Tibial nerve (tissue), 4 donors: ENCODE results near the gene DAB2.

Experiments
- CTCF ChIP-seq, 5 experiments: fragments of 200-600 bp in 3 of 5; fragments of 450-650 bp in 2 of 5; sonication (generic) in 3 of 5; IDR thresholded peaks; one replicate each; pipeline ENCODE4 v1.5.1; 2016 to 2019; ENCODE audit warnings: antibody characterized with exemption in 5 of 5, mild to moderate bottlenecking in 3 of 5, moderate library complexity in 2 of 5
- EP300 ChIP-seq, 2 donors: sonication (generic); formaldehyde crosslinking; IDR thresholded peaks; one replicate each; pipeline ENCODE4 v1.6.1; 2017; ENCODE audit warnings: antibody characterized with exemption in 2 of 2, mild to moderate bottlenecking in 1 of 2
- POLR2A ChIP-seq, 2 donors: fragments of 450-650 bp; IDR thresholded peaks; one replicate each; pipeline ENCODE4 v1.6.1; 2017; ENCODE audit warnings: antibody characterized with exemption in 2 of 2, mild to moderate bottlenecking in 2 of 2, moderate library complexity in 2 of 2

GRCh38 chr5:39362646-39363045 lies 62.1 kb downstream of the DAB2 start:
- TF ChIP-seq CTCF (IDR thresholded peaks at IDR 0.05) (no peak), EP300 (IDR thresholded peaks at IDR 0.05) (no peak), POLR2A (IDR thresholded peaks at IDR 0.05) (no peak)
